Ovary (tissue), 9 donors: Measurements from ENCODE around the gene SPRN. TPM values are rescaled to one million over a fixed set of nuclear protein-coding genes. Genes with fewer than 3 reads are reported as not detected.
A peak's percentile ranks its signal among the peaks of the same experiment; 100 is the strongest.
"Not testable (repeated sequence)": the region's sequence is repeated elsewhere in the genome, so short reads cannot be mapped to it uniquely, and the experiment has no call there.

Experiments
- DNase-seq, 5 donors: peaks; one replicate each; pipeline ENCODE4 v3.0.0-alpha.2; 2019 to 2020
- H3K27ac ChIP-seq, 2 donors: fragments of 200-600 bp; one replicate each; pipeline versions ENCODE4 v1.5.1 to v1.8.0; 2019 to 2022
- H3K27me3 ChIP-seq: fragments of 200-600 bp; one replicate; pipeline ENCODE4 v1.8.0; 2022
- H3K36me3 ChIP-seq: fragments of 200-600 bp; sonication (generic); one replicate; pipeline ENCODE4 v1.5.1; 2019
- H3K4me1 ChIP-seq: one replicate; pipeline ENCODE4 v1.8.1; 2013; ENCODE audit warnings: mild to moderate bottlenecking, moderate library complexity; ENCODE audit not compliant: insufficient read depth
- H3K4me3 ChIP-seq: fragments of 200-600 bp; sonication (generic); one replicate; pipeline ENCODE4 v1.5.1; 2017
- H3K9me3 ChIP-seq, 2 donors: fragments of 200-600 bp in 1 of 2; sonication (generic) in 1 of 2; one replicate each; pipeline versions ENCODE4 v1.5.1 to v1.8.1; 2013 to 2019; ENCODE audit warnings: mild to moderate bottlenecking in 1 of 2, moderate library complexity in 1 of 2
- CTCF ChIP-seq, 3 donors: fragments of 450-650 bp in 2 of 3; fragments of 200-600 bp in 1 of 3; IDR thresholded peaks; one replicate each; pipeline versions ENCODE4 v1.5.1 to v1.8.0; 2016 to 2022; ENCODE audit warnings: antibody characterized with exemption in 3 of 3, mild to moderate bottlenecking in 1 of 3
- EP300 ChIP-seq: sonication (generic); formaldehyde crosslinking; IDR thresholded peaks from one replicate; pipeline ENCODE4 v1.6.1; 2017; ENCODE audit warnings: antibody characterized with exemption
- POLR2A ChIP-seq: fragments of 450-650 bp; IDR thresholded peaks from one replicate; pipeline ENCODE4 v1.6.1; 2017; ENCODE audit warnings: antibody characterized with exemption, mild to moderate bottlenecking, moderate library complexity
- WGBS, 3 donors: extraction: QIAGEN DNeasy Blood & Tissue Kit in 1 of 3; methylation state at CpG; one replicate each; pipeline versions ENCODE4 v1.1.5 to v1.1.7; 2013 to 2017; 5-methylcytosine and 5-hydroxymethylcytosine counted together
- intact Hi-C, 4 donors: fragments of 100-400 bp; cut with DNase I; formaldehyde crosslinking; loops; one replicate each; pipeline versions ENCODE4 v1.11.0 to v1.15.1; 2022 to 2023
- polyA plus RNA-seq, 2 donors: library from polyadenylated mRNA; stranded (reverse); fragments of 200-250 nt in 1 of 2; fragments of 350-450 nt in 1 of 2; fragmentation: Illumina TruSeq in 1 of 2; extraction: RNeasy Lipid Tissue Mini Kit (QIAGEN cat#74804) in 1 of 2; gene quantifications; one replicate each; pipeline ENCODE4 v1.2.3, GENCODE V29; 2013 to 2014
- total RNA-seq, 7 donors: library from RNA; depleted of rRNA in 2 of 7; stranded (reverse); fragments of >200 nt in 2 of 7; fragmentation: NEBNext Ultra II Directional in 3 of 7; extraction: Animal tissue kit (Norgen Biotek cat#: 25700) in 3 of 7; gene quantifications; one replicate each; pipeline versions ENCODE4 v1.1.0 to v1.2.4, GENCODE V29; 2016 to 2023
- donor health status: DM: no; HTN: no; CAD: no; lungs with moderate emphysema.
- donor health status: DM: no; HTN: no; CAD: no.
- donor health status: Bipolar disorder and iron deficiency.
- donor health status: DM: yes; HTN: yes; CAD: no.
- donor health status: DM: no; HTN: no; CAD: no.
- donor health status: DM: yes; HTN: yes; CAD: no.

The SPRN gene
- total and polyA plus RNA-seq, 9 donors, result 0.05 to 0.20 (median 0.11) TPM; not detected in 4

GRCh38 chr10:133444342-133445267 is 20.2 kb upstream of the SPRN start:
- Histone ChIP-seq H3K36me3 (no peaks in the 10 kb centered on the region), H3K4me1 (no peaks in the 10 kb centered on the region), H3K27ac (no peak overlapping the region), H3K9me3 (peaks cover 0 to 10% of the 10 kb centered on the region in 2 donors), H3K27me3 (no peaks in the 10 kb centered on the region), H3K4me3 (no peak overlapping the region)
- WGBS, 3 donors, result 86 to 91% (median 89%) methylated on average over 10 to 12 of the region's 12 CpGs
- TF ChIP-seq EP300 (no peak), POLR2A (no peak), CTCF (IDR thresholded peaks at IDR 0.05) (no peak)
- intact Hi-C loops, result no loop called here
- DNase-seq, result peak in 1 of 5 donors; percentile 3

- DNase-seq, result peak in 1 of 5 donors; percentile 5
- Histone ChIP-seq H3K4me1 (no peaks in the 10 kb centered on the region), H3K4me3 (no peak overlapping the region), H3K27me3 (no peaks in the 10 kb centered on the region), H3K36me3 (no peaks in the 10 kb centered on the region), H3K9me3 (peaks cover 0 to 10% of the 10 kb centered on the region in 2 donors), H3K27ac (no peak overlapping the region)
- TF ChIP-seq CTCF (IDR thresholded peaks at IDR 0.05) (no peak), EP300 (no peak), POLR2A (no peak)
- intact Hi-C loops, result no loop called here
- 86 to 91% (median 88%) methylated on average over 15 to 16 of the region's 16 CpGs for WGBS, 3 donors
Observed at GRCh38 chr10:133442967-133443924, 18.8 kb upstream of the SPRN start.

GRCh38 chr10:133442191-133442966 is 18.0 kb upstream of the SPRN start:
- DNase-seq, result no peak
- 82 to 86% (median 84%) methylated on average over 20 to 23 of the region's 23 CpGs for WGBS, 3 donors
- H3K27me3 ChIP-seq, result no peaks in the 10 kb centered on the region
- H3K36me3 ChIP-seq, result no peaks in the 10 kb centered on the region
- H3K4me3 ChIP-seq, result no peak overlapping the region
- no peaks in the 10 kb centered on the region for H3K4me1 ChIP-seq
- intact Hi-C loops, result no loop called here
- no peak overlapping the region for H3K27ac ChIP-seq
- peaks cover 0 to 10% of the 10 kb centered on the region in 2 donors for H3K9me3 ChIP-seq
- TF ChIP-seq CTCF (IDR thresholded peaks at IDR 0.05) (no peak), POLR2A (no peak), EP300 (no peak)

GRCh38 chr10:133441780-133442179 is 17.4 kb upstream of the SPRN start:
- no peak overlapping the region for H3K4me3 ChIP-seq
- no peaks in the 10 kb centered on the region for H3K36me3 ChIP-seq
- intact Hi-C loops, result no loop called here
- no peak for DNase-seq
- no peaks in the 10 kb centered on the region for H3K4me1 ChIP-seq
- WGBS, 3 donors, result 75 to 78% (median 77%) methylated on average over 9 to 12 of the region's 12 CpGs
- H3K9me3 ChIP-seq, result peaks cover 0 to 6% of the 10 kb centered on the region in 2 donors
- H3K27ac ChIP-seq, result no peak overlapping the region
- no peak for TF ChIP-seq CTCF (IDR thresholded peaks at IDR 0.05)
- TF ChIP-seq EP300, result no peak
- TF ChIP-seq POLR2A, result no peak
- no peaks in the 10 kb centered on the region for H3K27me3 ChIP-seq

- H3K27ac ChIP-seq, intact Hi-C loops, H3K27me3 ChIP-seq, H3K36me3 ChIP-seq, DNase-seq, H3K4me3 ChIP-seq, H3K9me3 ChIP-seq, H3K4me1 ChIP-seq: not testable (repeated sequence)
- WGBS, 3 donors, result 84 to 86% (median 86%) methylated on average over 8 to 17 of the region's 21 CpGs
Observed at GRCh38 chr10:133441356-133441755, 16.9 kb upstream of the SPRN start.
